H1 (cell line): ENCODE data around the gene SH3BP5. TPM values are rescaled to one million over a fixed set of nuclear protein-coding genes. Genes with fewer than 3 reads are reported as not detected.

Source experiments
- CTCF ChIA-PET: fragments of 300-600 bp; sonication (Branson Sonifier 250); formaldehyde crosslinking; loops from one replicate; lab custom pipeline; 2021; ENCODE audit not compliant: partially characterized antibody; lab: Charles Lee
- POLR2A ChIA-PET: fragments of 300-600 bp; sonication (Branson Sonifier 250); formaldehyde crosslinking; loops from one replicate; lab custom pipeline; 2021; ENCODE audit warnings: inconsistent platforms; ENCODE audit not compliant: partially characterized antibody; lab: Charles Lee
- DNase-seq, 2 experiments: peaks; one replicate each; pipeline versions ENCODE4 v3.0.0 to v3.0.0-alpha.2; 2010 to 2022; ENCODE audit warnings: low spot score in 2 of 2, low read depth in 1 of 2, mixed read lengths in 1 of 2
- FAIRE-seq: peaks from 2 replicates; lab custom pipeline; 2011; peaks lifted over from hg19 to GRCh38; lab: Jason Lieb, UNC
- H2AFZ ChIP-seq: 2 replicates; pipeline ENCODE4 v1.8.1; 2012; ENCODE audit warnings: low read length, inconsistent platforms
- H2AK5ac ChIP-seq: 2 replicates; pipeline ENCODE4 v1.6.1; 2013; ENCODE audit warnings: low read depth, low read length
- H2BK120ac ChIP-seq: replicated peaks from 2 replicates; pipeline ENCODE3; 2013; ENCODE audit warnings: low read depth, low read length, inconsistent platforms
- H2BK12ac ChIP-seq: 2 replicates; pipeline ENCODE4 v1.6.1; 2013; ENCODE audit warnings: low read depth, low read length
- H2BK15ac ChIP-seq: 2 replicates; pipeline ENCODE4 v1.6.1; 2013; ENCODE audit warnings: low read length
- H2BK20ac ChIP-seq: 2 replicates; pipeline ENCODE4 v1.6.1; 2013; ENCODE audit warnings: low read length
- H2BK5ac ChIP-seq: 2 replicates; pipeline ENCODE4 v1.6.1; 2013; ENCODE audit warnings: low read depth, low read length
- H3K14ac ChIP-seq: 2 replicates; pipeline ENCODE4 v1.6.1; 2013; ENCODE audit warnings: inconsistent platforms; ENCODE audit not compliant: insufficient read length
- H3K18ac ChIP-seq: 2 replicates; pipeline ENCODE4 v1.6.1; 2013; ENCODE audit warnings: low read length; ENCODE audit errors: extremely low read depth
- H3K23ac ChIP-seq: 2 replicates; pipeline ENCODE4 v1.6.1; 2013; ENCODE audit warnings: inconsistent platforms; ENCODE audit not compliant: insufficient read length
- H3K23me2 ChIP-seq: 2 replicates; pipeline ENCODE4 v1.6.1; 2013; ENCODE audit warnings: low read depth, low read length
- H3K27ac ChIP-seq: 2 replicates; pipeline ENCODE4 v1.6.1; 2011; ENCODE audit warnings: low read depth, low read length, inconsistent platforms
- H3K27me3 ChIP-seq, 4 experiments: replicated peaks in 1 of 4; 1 replicate in 1 of 4; 2 replicates in 3 of 4; pipeline versions ENCODE4 v1.6.1 to v1.8.1; 2011 to 2013; ENCODE audit warnings: low read length in 3 of 4, mild to moderate bottlenecking in 3 of 4, inconsistent platforms in 2 of 4, mixed read lengths in 2 of 4, moderate library complexity in 1 of 4; ENCODE audit not compliant: control insufficient read depth in 3 of 4, insufficient read depth in 3 of 4; ENCODE audit errors: extremely low read depth in 1 of 4
- H3K36me3 ChIP-seq, 4 experiments: 2 replicates each; pipeline versions ENCODE4 v1.6.1 to v1.8.1; 2011 to 2013; ENCODE audit warnings: mild to moderate bottlenecking in 4 of 4, low read length in 3 of 4, moderate library complexity in 2 of 4, control low read depth in 1 of 4, inconsistent platforms in 1 of 4; ENCODE audit not compliant: insufficient read depth in 4 of 4, control insufficient read depth in 2 of 4
- H3K4ac ChIP-seq: replicated peaks from 2 replicates; pipeline ENCODE3; 2013; ENCODE audit warnings: low read length, low read depth, mixed read lengths, inconsistent platforms; ENCODE audit not compliant: insufficient read length
- H3K4me1 ChIP-seq, 4 experiments: replicated peaks in 1 of 4; 1 replicate in 1 of 4; 2 replicates in 3 of 4; pipeline versions ENCODE4 v1.6.1 to v1.8.1; 2011 to 2013; ENCODE audit warnings: low read length in 3 of 4, inconsistent platforms in 2 of 4, mixed read lengths in 1 of 4; ENCODE audit not compliant: insufficient read depth in 4 of 4, control insufficient read depth in 3 of 4
- H3K4me2 ChIP-seq, 2 experiments: 2 replicates each; pipeline versions ENCODE4 v1.6.1 to v1.8.1; 2011 to 2013; ENCODE audit warnings: low read depth in 2 of 2, low read length in 2 of 2, control low read depth in 1 of 2, inconsistent platforms in 1 of 2, mild to moderate bottlenecking in 1 of 2; ENCODE audit not compliant: insufficient read depth in 1 of 2
- H3K4me3 ChIP-seq, 4 experiments: fragments of 200-600, 300-600 bp in 1 of 4; sonication (generic), shearing (Covaris generic), sonication (Bioruptor Twin) in 1 of 4; 2 replicates each; pipeline versions ENCODE4 v1.5.1 to v1.8.1; 2011 to 2016; ENCODE audit warnings: low read length in 4 of 4, low read depth in 3 of 4, control low read depth in 2 of 4, inconsistent platforms in 2 of 4, mild to moderate bottlenecking in 2 of 4, mixed read lengths in 1 of 4, moderate library complexity in 1 of 4; ENCODE audit not compliant: insufficient read depth in 2 of 4; ENCODE audit errors: extremely low read depth in 1 of 4
- H3K56ac ChIP-seq: replicated peaks from 2 replicates; pipeline ENCODE3; 2013; ENCODE audit warnings: low read depth, mild to moderate bottlenecking, mixed read lengths, low read length, inconsistent platforms; ENCODE audit not compliant: insufficient read length
- H3K79me1 ChIP-seq: 2 replicates; pipeline ENCODE4 v1.6.1; 2013; ENCODE audit warnings: low read depth, low read length, control low read depth
- H3K79me2 ChIP-seq, 2 experiments: 2 replicates each; pipeline versions ENCODE4 v1.6.1 to v1.8.1; 2012 to 2013; ENCODE audit warnings: low read length in 2 of 2, mild to moderate bottlenecking in 2 of 2, inconsistent platforms in 1 of 2; ENCODE audit not compliant: insufficient read depth in 2 of 2, control insufficient read depth in 1 of 2
- H3K9ac ChIP-seq, 4 experiments: replicated peaks in 1 of 4; 1 replicate in 1 of 4; 2 replicates in 3 of 4; pipeline versions ENCODE4 v1.6.1 to v1.8.1; 2011 to 2013; ENCODE audit warnings: low read depth in 3 of 4, low read length in 3 of 4, control low read depth in 2 of 4, mild to moderate bottlenecking in 2 of 4, moderate library complexity in 2 of 4, inconsistent platforms in 1 of 4; ENCODE audit errors: extremely low read depth in 1 of 4
- H3K9me3 ChIP-seq, 2 experiments: 2 replicates each; pipeline versions ENCODE4 v1.6.1 to v1.8.1; 2012 to 2013; ENCODE audit warnings: mild to moderate bottlenecking in 2 of 2, moderate library complexity in 2 of 2, control low read depth in 1 of 2, inconsistent platforms in 1 of 2, low read depth in 1 of 2, low read length in 1 of 2, mixed read lengths in 1 of 2; ENCODE audit not compliant: insufficient read depth in 2 of 2
- H4K20me1 ChIP-seq, 2 experiments: replicated peaks in 1 of 2; 2 replicates each; pipeline versions ENCODE3 to v1.8.1; 2011 to 2013; ENCODE audit warnings: inconsistent platforms in 2 of 2, low read length in 2 of 2, mild to moderate bottlenecking in 1 of 2; ENCODE audit not compliant: insufficient read depth in 2 of 2, control insufficient read depth in 1 of 2
- H4K5ac ChIP-seq: 2 replicates; pipeline ENCODE4 v1.6.1; 2013; ENCODE audit warnings: low read length, low read depth, mixed read lengths, inconsistent platforms; ENCODE audit not compliant: insufficient read length
- H4K8ac ChIP-seq: 2 replicates; pipeline ENCODE4 v1.8.0; 2013; ENCODE audit warnings: mild to moderate bottlenecking, moderate library complexity, low read length, inconsistent platforms; ENCODE audit not compliant: insufficient read depth; ENCODE audit errors: extremely low read depth
- H4K91ac ChIP-seq: replicated peaks from 2 replicates; pipeline ENCODE3; 2013; ENCODE audit warnings: low read length, mixed read lengths, inconsistent platforms; ENCODE audit not compliant: insufficient read length
- POLR2A ChIP-seq, 2 experiments: IDR thresholded peaks; 1 replicate in 1 of 2; 2 replicates in 1 of 2; pipeline ENCODE4 v1.6.1; 2011; ENCODE audit warnings: low read depth in 2 of 2, low read length in 2 of 2, mild to moderate bottlenecking in 2 of 2; ENCODE audit errors: control extremely low read depth in 1 of 2
- WGBS, 2 experiments: shearing (Covaris generic) in 1 of 2; methylation state at CpG; one replicate each; pipeline versions ENCODE4 v1.1.6 to v1.1.7; 2013 to 2015; ENCODE audit warnings: low lambda C conversion rate in 2 of 2, mixed read lengths in 2 of 2, inconsistent platforms in 1 of 2, low coverage in 1 of 2, missing lambda C conversion rate in 1 of 2; ENCODE audit not compliant: insufficient replicate concordance in 2 of 2, insufficient coverage in 1 of 2, insufficient read length in 1 of 2; ENCODE audit errors: extremely low coverage in 1 of 2, missing lambda C conversion rate in 1 of 2; 5-methylcytosine and 5-hydroxymethylcytosine counted together
- polyA plus RNA-seq, 7 experiments: library from polyadenylated mRNA; depleted of rRNA in 3 of 7; stranded (reverse) in 5 of 7; unstranded in 2 of 7; fragments of >200 nt in 5 of 7; fragments of 200-250 nt in 2 of 7; gene quantifications; 1 replicate in 5 of 7; 2 replicates in 1 of 7; 4 replicates in 1 of 7; pipeline versions ENCODE4 v1.2.1 to v1.2.3, GENCODE V29; 2011 to 2013; ENCODE audit warnings: missing spikeins in 2 of 7, mixed read lengths in 2 of 7
- total RNA-seq: library from RNA; stranded (reverse); fragmentation: NEBNext Ultra II Directional; extraction: Animal tissue kit (Norgen Biotek cat#: 25700); gene quantifications from 2 replicates; pipeline ENCODE4 v1.2.1, GENCODE V29; 2021

The SH3BP5 gene
- total and polyA plus RNA-seq, 2 of the 8 experiments (the other 6 are each of a cell fraction or from before 2014, with no cell fraction given), result 7.1 to 9.7 TPM

DNA sequence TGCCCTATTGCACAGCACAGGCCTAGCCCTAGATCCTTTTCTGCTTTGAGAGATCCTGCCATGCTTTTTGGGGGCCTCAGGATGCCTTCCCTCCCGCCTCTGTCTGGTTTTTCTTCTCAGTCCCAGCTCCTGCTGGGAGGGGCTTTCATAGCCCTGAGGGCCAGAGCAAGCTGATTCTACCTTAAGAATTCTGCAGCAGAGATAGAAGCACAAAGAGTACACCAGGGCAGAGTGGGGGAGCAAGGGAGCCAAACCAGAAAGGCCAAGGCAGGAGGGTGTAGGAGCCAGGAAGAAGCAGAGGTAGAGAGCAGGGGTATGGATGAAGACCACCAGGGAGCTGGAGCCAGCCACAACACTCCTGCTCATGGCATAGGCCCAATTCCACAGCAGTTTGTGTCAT lies 18.1 kb downstream of the SH3BP5 start:
- Histone ChIP-seq H3K27me3 (no peaks in the 10 kb centered on the region), H3K79me2 (no peaks in the 10 kb centered on the region; a peak in 1 of 4 replicates), H4K8ac (no peak overlapping the region), H3K14ac (no peak overlapping the region), H3K23me2 (no peaks in the 10 kb centered on the region), H2AFZ (no peak overlapping the region), H2BK5ac (no peak overlapping the region), H2BK120ac (no peak overlapping the region), H3K4me1 (peaks cover 2 to 10% (median 6%) of the 10 kb centered on the region in 4 experiments; a peak in 4 of 7 replicates), H3K23ac (no peak overlapping the region), H2BK20ac (no peak overlapping the region), H3K9me3 (no peaks in the 10 kb centered on the region), H3K27ac (no peak overlapping the region), H4K20me1 (no peaks in the 10 kb centered on the region), H4K91ac (no peak overlapping the region), H3K56ac (no peak overlapping the region), H3K18ac (no peak overlapping the region; the same call in 1 of the 2 replicates), H2AK5ac (no peak overlapping the region), H3K79me1 (no peaks in the 10 kb centered on the region), H2BK12ac (no peak overlapping the region), H3K4me3 (no peak overlapping the region), H3K9ac (no peak overlapping the region), H4K5ac (no peak overlapping the region), H3K36me3 (no peaks in the 10 kb centered on the region), H2BK15ac (no peak overlapping the region), H3K4ac (no peak overlapping the region), H3K4me2 (no peak overlapping the region)
- FAIRE-seq (no peak), DNase-seq (no peak)
- CTCF ChIA-PET, result interaction anchor here (0.8 to 1.5 kb wide), 3 partner anchors 10 to 45 kb away, joined by 3 to 4 read pairs (median 4); no protein-coding TSS in a partner anchor
- 82% methylated on average over 1 of the region's 1 CpG; no CpG with 5 or more reads in 1 of the 2 experiments for WGBS, 2 experiments
- TF ChIP-seq POLR2A (IDR thresholded peaks at IDR 0.05; ENCODE audit: control extremely low read depth in 1 of 2, low read depth in 2 of 2, low read length in 2 of 2), result no peak
- POLR2A ChIA-PET, result interaction anchor here (1.0 kb wide), 1 partner anchor 16 kb away, joined by 3 read pairs; no protein-coding TSS in a partner anchor
